Activated CD4-positive, alpha-beta T cell treated with anti-CD3 and anti-CD28 coated beads for 24 hours (primary cell): ENCODE results near the gene CDC42EP5.
"Not testable (repeated sequence)": the region's sequence is repeated elsewhere in the genome, so short reads cannot be mapped to it uniquely, and the experiment has no call there.

Experiments
- DNase-seq, 2 donors: peaks; one replicate each; pipeline ENCODE4 v3.0.0-alpha.2; 2020; ENCODE audit warnings: low read depth in 2 of 2

CDC42EP5 gene

GRCh38 chr19:54473071-54473891 lies at the start of gene CDC42EP5:
CDC42EP5 (minus strand) TSS chr19:54473296; CDS start chr19:54465547, 7,749 bp downstream.
- no peak for DNase-seq

DNA sequence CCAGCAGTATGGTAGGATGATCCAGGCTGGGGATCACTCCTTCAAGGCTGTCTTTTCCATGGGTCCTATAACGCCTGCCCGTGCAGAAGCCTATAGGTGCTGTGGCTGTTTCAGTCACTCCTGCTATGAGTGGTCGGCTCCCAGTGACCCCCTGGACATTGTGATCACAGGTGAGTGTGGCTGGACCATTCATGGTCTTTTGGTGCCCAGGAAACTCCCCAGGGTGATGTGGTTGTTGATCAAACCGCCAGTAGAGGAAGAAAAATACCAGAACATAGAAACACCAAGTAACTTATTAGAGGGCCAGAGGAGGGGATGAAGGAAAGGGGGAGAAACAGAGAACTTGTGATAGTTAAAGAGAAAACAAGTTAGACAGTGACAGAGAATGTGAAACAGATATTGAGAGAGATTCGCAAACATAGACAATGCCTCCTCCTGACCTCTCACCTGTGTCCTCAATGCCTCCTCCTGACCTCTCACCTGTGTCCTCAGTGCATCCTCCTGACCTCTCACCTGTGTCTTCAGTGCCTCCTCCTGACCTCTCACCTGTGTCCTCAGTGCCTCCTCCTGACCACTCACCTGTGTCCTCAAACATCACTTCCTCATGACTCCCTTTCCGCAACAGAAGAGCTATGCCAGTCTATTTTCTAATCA lies 48.9 kb upstream of the CDC42EP5 start:
- DNase-seq = no peak

DNA sequence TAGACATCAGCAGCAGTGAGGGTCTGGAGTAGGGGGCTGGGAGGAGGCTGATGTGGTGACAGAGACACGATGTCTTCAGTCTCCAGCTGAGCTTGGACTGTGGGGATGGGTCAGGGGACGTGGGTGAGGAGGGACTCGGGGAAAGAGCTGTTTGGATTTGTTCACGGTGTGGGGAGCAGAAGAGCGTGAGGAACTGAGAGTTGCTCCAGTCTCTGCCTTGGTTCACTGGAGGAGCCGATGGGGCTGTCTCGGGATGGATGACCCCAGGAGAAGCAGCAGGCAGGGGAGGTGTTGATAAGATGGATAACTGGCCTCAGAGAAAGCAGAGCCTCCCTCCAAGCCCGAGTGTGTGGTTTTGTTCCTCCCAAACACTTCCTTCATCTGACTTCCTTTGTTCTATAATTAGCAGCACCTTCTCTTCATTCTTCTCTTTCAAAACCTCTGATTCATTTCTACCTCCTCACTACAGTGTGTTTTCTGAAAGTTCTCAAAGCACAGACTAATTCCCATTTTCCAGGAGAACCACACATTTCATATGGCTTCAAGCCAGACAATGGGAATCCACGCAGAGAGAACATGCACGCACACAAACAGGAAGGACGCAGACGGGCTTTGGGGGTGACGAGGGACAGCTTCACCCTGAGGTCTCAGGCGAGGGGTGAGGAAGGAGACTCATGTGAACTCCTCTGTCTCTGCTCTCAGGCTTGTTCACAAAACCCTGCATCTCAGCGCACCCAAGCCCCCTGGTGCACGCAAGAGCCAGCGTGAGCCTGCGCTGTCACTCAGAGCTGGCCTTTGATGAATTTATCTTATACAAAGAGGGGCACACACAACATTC lies 48.1 kb upstream of the CDC42EP5 start:
- no peak for DNase-seq

DNA sequence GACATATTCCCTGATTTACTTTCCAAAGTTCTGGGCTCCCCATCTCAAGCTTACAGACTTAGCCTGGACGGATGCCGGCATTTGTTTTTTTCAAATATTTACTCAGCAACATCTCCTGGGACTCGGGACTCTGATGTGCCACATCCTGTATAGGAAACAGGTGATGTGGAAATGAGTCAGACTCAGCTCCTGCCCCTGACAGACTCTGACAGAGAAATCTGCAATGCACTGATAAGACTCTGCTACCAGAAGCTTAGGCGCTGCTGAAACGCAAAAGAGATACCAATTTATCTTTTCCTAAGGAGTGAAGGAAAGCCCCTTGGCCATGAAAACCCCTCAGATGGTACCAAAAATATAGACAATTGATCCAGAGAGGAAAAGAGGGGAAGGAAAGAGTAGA lies 45.7 kb upstream of the CDC42EP5 start:
- DNase-seq = no peak

DNA sequence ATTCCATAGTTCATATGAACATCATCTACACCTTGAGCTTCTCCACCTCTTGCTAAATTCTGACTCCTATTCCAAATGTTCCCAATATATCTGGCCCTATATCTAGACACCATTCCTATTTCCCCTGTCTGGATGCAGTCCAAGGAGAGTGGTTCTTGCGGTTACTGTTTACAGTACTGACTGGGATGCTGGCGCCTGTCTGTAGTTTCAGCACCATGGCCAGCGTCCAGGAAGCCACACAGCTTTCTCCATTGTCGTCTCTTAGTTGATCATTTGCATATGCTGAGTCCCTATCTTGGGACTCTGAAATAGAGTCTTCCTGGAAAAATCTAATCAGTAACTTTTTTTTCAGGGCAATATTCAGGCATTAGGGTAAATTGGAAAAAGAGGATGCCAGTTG lies 44.4 kb upstream of the CDC42EP5 start:
- peak; percentile 41 to 64 for DNase-seq

DNA sequence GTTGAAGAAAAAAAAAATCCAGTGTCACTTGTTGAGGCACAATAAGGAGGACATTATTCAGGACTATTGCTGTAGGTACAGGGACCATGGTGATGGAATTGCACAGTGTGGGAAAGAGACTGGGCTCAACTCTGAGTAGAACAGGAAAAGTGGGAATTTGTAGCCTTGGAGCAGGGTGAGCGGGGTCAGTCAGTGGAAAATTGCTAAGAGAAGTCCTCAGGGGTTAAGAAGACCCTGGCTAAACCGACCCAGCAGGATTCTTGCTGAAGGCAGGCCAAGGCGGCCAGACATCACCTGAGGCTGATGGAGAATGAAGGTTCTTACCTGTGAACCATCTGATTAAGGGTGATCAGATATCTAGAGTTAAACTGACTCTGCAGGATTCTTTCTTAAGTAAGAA lies 42.1 kb upstream of the CDC42EP5 start:
- no peak for DNase-seq

DNA sequence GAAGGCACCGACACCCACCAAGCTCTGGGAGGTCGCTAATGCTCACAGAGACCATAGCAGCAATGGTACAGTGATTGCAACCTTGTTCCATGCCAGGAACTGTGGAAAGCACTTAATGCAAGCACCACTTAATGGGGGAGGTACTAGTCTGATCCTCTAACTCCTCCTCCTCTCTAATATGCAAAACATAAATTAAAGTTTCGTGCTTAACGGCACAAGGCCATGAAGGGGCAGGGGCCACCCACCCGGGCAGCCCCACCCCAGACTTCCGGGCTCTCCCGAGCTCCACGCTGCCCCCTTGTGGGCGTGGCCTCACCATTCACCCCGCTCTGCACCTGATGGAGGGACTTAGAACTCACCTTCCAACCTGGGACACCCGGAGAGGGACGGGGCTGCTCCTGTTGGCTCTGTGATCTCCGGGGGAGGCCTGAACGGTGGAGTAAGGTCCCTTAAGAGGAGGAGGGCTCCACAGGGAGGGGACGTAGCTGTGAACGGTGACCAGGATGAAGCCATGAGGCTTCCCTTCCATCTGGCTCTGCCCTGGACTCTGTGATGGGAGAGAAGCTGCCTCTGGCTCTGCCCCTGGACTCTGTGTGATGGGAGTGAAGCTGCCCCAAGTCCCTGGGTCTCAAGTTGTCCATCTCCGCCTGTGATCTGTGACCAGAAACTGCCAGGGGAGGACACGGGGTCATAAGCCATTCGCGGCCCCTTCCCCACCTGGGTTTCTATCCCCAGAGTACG lies 36.3 kb upstream of the CDC42EP5 start:
- not testable (repeated sequence) for DNase-seq

- not testable (repeated sequence) for DNase-seq
Measured at GRCh38 chr19:54508487-54508886, 35.4 kb upstream of the CDC42EP5 start.

DNA sequence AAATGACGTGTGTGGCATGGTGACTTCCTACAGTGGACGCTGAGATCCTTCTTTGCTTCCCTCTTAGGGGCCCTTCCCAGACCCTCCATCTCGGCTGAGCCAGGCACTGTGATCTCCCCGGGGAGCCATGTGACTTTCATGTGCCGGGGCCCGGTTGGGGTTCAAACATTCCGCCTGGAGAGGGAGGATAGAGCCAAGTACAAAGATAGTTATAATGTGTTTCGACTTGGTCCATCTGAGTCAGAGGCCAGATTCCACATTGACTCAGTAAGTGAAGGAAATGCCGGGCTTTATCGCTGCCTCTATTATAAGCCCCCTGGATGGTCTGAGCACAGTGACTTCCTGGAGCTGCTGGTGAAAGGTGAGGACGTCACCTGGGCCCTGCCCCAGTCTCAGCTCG lies 34.7 kb upstream of the CDC42EP5 start:
- DNase-seq = no peak

- not testable (repeated sequence) for DNase-seq
Measured at GRCh38 chr19:54507038-54507717, 34.1 kb upstream of the CDC42EP5 start.

GRCh38 chr19:54506079-54506478 lies 33.0 kb upstream of the CDC42EP5 start:
- DNase-seq = no peak

- not testable (repeated sequence) for DNase-seq
Measured at GRCh38 chr19:54505542-54505941, 32.4 kb upstream of the CDC42EP5 start.

DNA sequence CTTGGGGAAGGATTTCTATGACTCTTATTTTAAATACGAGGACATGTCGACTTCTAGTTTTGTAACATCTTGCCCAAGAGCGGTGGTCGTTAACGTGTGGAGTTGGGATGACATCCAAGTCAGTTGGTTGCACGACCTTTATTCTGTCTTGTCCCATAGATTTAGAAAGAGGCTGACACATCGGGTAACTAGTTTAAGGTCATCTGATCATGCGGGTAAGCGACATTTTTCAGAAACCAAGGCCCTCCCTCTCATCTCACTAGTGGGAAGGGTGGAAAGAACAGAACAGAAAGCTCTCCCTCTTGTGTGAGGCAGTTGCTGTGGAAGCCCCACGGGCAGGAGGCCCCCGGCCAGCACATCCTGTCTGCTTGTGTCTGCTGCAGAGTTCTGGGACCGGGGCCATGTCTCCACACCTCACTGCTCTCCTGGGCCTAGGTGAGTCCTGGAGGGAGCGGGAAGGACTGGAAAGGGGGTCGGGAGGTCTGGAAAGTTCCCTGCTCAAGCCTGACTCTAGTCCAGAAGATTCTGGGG lies 29.5 kb upstream of the CDC42EP5 start, which contains the start of gene LAIR2:
LAIR2 (plus strand) TSS at position 314 of the 531 bp plus-strand sequence; CDS start at position 402, 88 bp downstream.
- no peak for DNase-seq

DNA sequence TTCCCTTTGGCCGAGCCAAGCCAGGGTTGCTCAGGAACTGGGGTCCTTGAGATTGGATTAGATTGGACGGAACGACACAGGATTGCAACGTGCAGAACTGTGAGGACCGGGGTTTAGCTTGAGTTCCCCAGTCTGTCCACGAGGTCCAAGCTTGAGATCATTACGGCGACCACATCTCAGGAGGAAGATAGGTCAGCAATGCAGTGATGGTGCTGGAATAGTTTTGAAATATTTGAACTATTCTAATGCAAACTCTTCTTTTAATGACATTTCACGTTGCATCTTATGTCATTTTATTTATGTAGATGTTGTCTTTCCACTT lies 25.3 kb upstream of the CDC42EP5 start:
- DNase-seq = not testable (repeated sequence)

- not testable (repeated sequence) for DNase-seq
Measured at GRCh38 chr19:54497747-54498450, 24.8 kb upstream of the CDC42EP5 start.

- DNase-seq = not testable (repeated sequence)
Measured at GRCh38 chr19:54495284-54495683, 22.2 kb upstream of the CDC42EP5 start.

DNA sequence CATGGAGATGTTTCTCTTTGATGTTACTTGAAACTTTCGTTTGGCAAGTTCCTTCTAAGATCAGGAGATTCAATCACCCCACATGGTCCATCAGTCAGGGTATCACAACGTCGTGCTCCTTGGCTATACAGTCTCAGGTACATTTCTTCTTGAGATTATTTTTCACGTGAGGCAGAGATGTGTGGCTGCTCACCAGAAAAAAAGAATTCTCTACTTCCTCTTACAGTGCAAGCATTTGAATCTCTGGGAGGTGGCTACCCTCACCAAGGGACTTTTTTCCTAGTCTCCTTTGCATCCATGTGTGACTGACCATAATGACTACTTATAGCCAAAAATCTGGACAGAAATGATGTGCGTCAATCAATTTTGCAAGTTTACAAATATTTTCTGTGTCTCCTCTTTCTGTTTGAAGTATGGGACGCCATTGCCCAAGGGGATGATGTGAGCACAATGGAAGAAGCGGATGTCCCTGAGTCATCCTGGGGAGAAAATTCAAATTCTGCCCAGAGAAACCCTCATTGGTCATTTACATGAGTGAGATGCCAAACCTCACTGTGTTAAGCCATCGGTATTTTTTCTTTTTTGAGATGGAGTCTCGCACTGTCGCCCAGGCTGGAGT lies 21.0 kb upstream of the CDC42EP5 start:
- DNase-seq = no peak

GRCh38 chr19:54493056-54493455 lies 20.0 kb upstream of the CDC42EP5 start:
- not testable (repeated sequence) for DNase-seq

GRCh38 chr19:54492568-54492967 lies 19.5 kb upstream of the CDC42EP5 start:
- DNase-seq = no peak

- DNase-seq = no peak
Measured at GRCh38 chr19:54489766-54490165, 16.7 kb upstream of the CDC42EP5 start.
